Measurements from ENCODE around the gene NOS2. TPM values are rescaled to one million over a fixed set of nuclear protein-coding genes. Genes with fewer than 3 reads are reported as not detected.
"Not testable (repeated sequence)": the region's sequence is repeated elsewhere in the genome, so short reads cannot be mapped to it uniquely, and the experiment has no call there.

The NOS2 gene
- total RNA-seq, 1 donor from 2014 or later = 26.6 TPM

GRCh38 chr17:27751166-27751565 lies 49.2 kb downstream of the NOS2 start:
- Mint-ChIP-seq H3K9me3 (no peaks in the 10 kb centered on the region), H3K27ac (no peak overlapping the region), H3K4me1 (no peaks in the 10 kb centered on the region), H3K4me3 (peak overlapping the region; percentile 38), H3K36me3 (no peaks in the 10 kb centered on the region), H3K27me3 (ENCODE audit: insufficient read depth, low read depth) (peaks cover 9% of the 10 kb centered on the region)
- H3K4me1 ChIP-seq = no peaks in the 10 kb centered on the region
- H3K9me3 ChIP-seq (ENCODE audit: low read depth) = no peaks in the 10 kb centered on the region
- H3K36me3 ChIP-seq = no peaks in the 10 kb centered on the region
- H3K79me2 ChIP-seq (ENCODE audit: low read depth) = no peaks in the 10 kb centered on the region
- H3F3A ChIP-seq (ENCODE audit: low read depth) = no peaks in the 10 kb centered on the region
- DNase-seq (ENCODE audit: low spot score) = no peak
- TF ChIP-seq CTCF (IDR thresholded peaks at IDR 0.05) (no peak), EZH2phosphoT487 (IDR thresholded peaks at IDR 0.05) (no peak), EZH2 (IDR thresholded peaks at IDR 0.05) (no peak)
- no peaks in the 10 kb centered on the region for H3K27me3 ChIP-seq
- no peaks in the 10 kb centered on the region for H4K20me1 ChIP-seq (ENCODE audit: low read depth)
- H3K9ac ChIP-seq = no peak overlapping the region
- no peak overlapping the region for H3K4me3 ChIP-seq
- no peak overlapping the region for H3K27ac ChIP-seq
- no peak overlapping the region for H3K4me2 ChIP-seq
- no peak overlapping the region for H2AFZ ChIP-seq (replicated peaks)

- H3K4me1 Mint-ChIP-seq; H3K4me3 Mint-ChIP-seq; H3K27me3 ChIP-seq; H4K20me1 ChIP-seq (ENCODE audit: low read depth); H3K27ac Mint-ChIP-seq; H3K4me3 ChIP-seq; H3K9me3 ChIP-seq (ENCODE audit: low read depth); H3F3A ChIP-seq (ENCODE audit: low read depth); H3K27ac ChIP-seq; H3K27me3 Mint-ChIP-seq (ENCODE audit: insufficient read depth, low read depth); DNase-seq (ENCODE audit: low spot score); H3K36me3 ChIP-seq; H3K79me2 ChIP-seq (ENCODE audit: low read depth); H3K4me2 ChIP-seq; H3K9me3 Mint-ChIP-seq; H3K9ac ChIP-seq; H3K4me1 ChIP-seq; H3K36me3 Mint-ChIP-seq; H2AFZ ChIP-seq (replicated peaks): not testable (repeated sequence)
These were observed 50.7 kb downstream of the NOS2 start for GRCh38 chr17:27749562-27750150.

- H3K27me3 Mint-ChIP-seq (ENCODE audit: insufficient read depth, low read depth) = peaks cover 7% of the 10 kb centered on the region
- no peak overlapping the region for H3K27ac ChIP-seq
- no peak overlapping the region for H3K4me3 ChIP-seq
- no peaks in the 10 kb centered on the region for H3K4me1 Mint-ChIP-seq
- H3K4me3 Mint-ChIP-seq = no peak overlapping the region
- H3K36me3 ChIP-seq = no peaks in the 10 kb centered on the region
- no peak for DNase-seq (ENCODE audit: low spot score)
- no peaks in the 10 kb centered on the region for H3K9me3 Mint-ChIP-seq
- no peak overlapping the region for H2AFZ ChIP-seq (replicated peaks)
- no peaks in the 10 kb centered on the region for H3K9me3 ChIP-seq (ENCODE audit: low read depth)
- no peak overlapping the region for H3K27ac Mint-ChIP-seq
- H4K20me1 ChIP-seq (ENCODE audit: low read depth) = no peaks in the 10 kb centered on the region
- H3K9ac ChIP-seq = no peak overlapping the region
- TF ChIP-seq EZH2 (IDR thresholded peaks at IDR 0.05) = no peak
- no peak for TF ChIP-seq CTCF (IDR thresholded peaks at IDR 0.05)
- TF ChIP-seq EZH2phosphoT487 (IDR thresholded peaks at IDR 0.05) = no peak
- no peak overlapping the region for H3K4me2 ChIP-seq
- no peaks in the 10 kb centered on the region for H3F3A ChIP-seq (ENCODE audit: low read depth)
- no peaks in the 10 kb centered on the region for H3K36me3 Mint-ChIP-seq
- no peaks in the 10 kb centered on the region for H3K79me2 ChIP-seq (ENCODE audit: low read depth)
- no peaks in the 10 kb centered on the region for H3K4me1 ChIP-seq
- no peaks in the 10 kb centered on the region for H3K27me3 ChIP-seq
These were observed 51.9 kb downstream of the NOS2 start for GRCh38 chr17:27748360-27748825.

GRCh38 chr17:27747462-27748359 lies 52.6 kb downstream of the NOS2 start:
- TF ChIP-seq CTCF (IDR thresholded peaks at IDR 0.05) (peak; percentile 47), EZH2 (IDR thresholded peaks at IDR 0.05) (no peak), EZH2phosphoT487 (IDR thresholded peaks at IDR 0.05) (no peak)
- Histone ChIP-seq H3K4me1 (no peaks in the 10 kb centered on the region), H3K9me3 (ENCODE audit: low read depth) (no peaks in the 10 kb centered on the region), H3K36me3 (no peaks in the 10 kb centered on the region), H3K79me2 (ENCODE audit: low read depth) (no peaks in the 10 kb centered on the region), H3K4me2 (no peak overlapping the region), H2AFZ (replicated peaks) (no peak overlapping the region), H3K27me3 (no peaks in the 10 kb centered on the region), H3K4me3 (no peak overlapping the region), H3K27ac (no peak overlapping the region), H3K9ac (no peak overlapping the region), H3F3A (ENCODE audit: low read depth) (no peaks in the 10 kb centered on the region), H4K20me1 (ENCODE audit: low read depth) (no peaks in the 10 kb centered on the region)
- Mint-ChIP-seq H3K27ac (no peak overlapping the region), H3K4me1 (no peaks in the 10 kb centered on the region), H3K9me3 (no peaks in the 10 kb centered on the region), H3K27me3 (ENCODE audit: insufficient read depth, low read depth) (peaks cover 8% of the 10 kb centered on the region), H3K4me3 (no peak overlapping the region), H3K36me3 (no peaks in the 10 kb centered on the region)
- DNase-seq (ENCODE audit: low spot score) = peak; percentile 31

All from neural progenitor cell (in vitro differentiated cells).